HepG2 (cell line): ENCODE data around the gene ATP6V0A1. TPM values are rescaled to one million over a fixed set of nuclear protein-coding genes. Genes with fewer than 3 reads are reported as not detected.

Experiments
- CBX5 ChIP-seq: sonication (generic); formaldehyde crosslinking; IDR thresholded peaks from 2 replicates; pipeline ENCODE4 v1.4.0; 2020; ENCODE audit warnings: missing genetic modification reagents, borderline replicate concordance
- DDIT3 ChIP-seq: sonication (generic); formaldehyde crosslinking; IDR thresholded peaks from 2 replicates; pipeline ENCODE4 v1.4.0; 2020; ENCODE audit warnings: mild to moderate bottlenecking, missing genetic modification reagents
- FOXO4 ChIP-seq: sonication (generic); formaldehyde crosslinking; conservative IDR thresholded peaks from 2 replicates; pipeline ENCODE4 v1.8.1; 2023; ENCODE audit warnings: missing genetic modification reagents
- HOXA3 ChIP-seq: sonication (generic); formaldehyde crosslinking; IDR thresholded peaks from 2 replicates; pipeline ENCODE4 v1.5.0; 2020; ENCODE audit warnings: missing genetic modification reagents
- MAFK ChIP-seq, 2 experiments: IDR thresholded peaks in 1 of 2; conservative IDR thresholded peaks in 1 of 2; 2 replicates each; pipeline ENCODE4 v1.6.1; 2011; ENCODE audit warnings: improper control_type of control experiment in 2 of 2, low read length in 2 of 2
- MIER3 ChIP-seq: IDR thresholded peaks from 2 replicates; pipeline ENCODE4 v1.6.1; 2016; ENCODE audit warnings: missing compliant biosample characterization, borderline replicate concordance
- MYNN ChIP-seq: sonication (generic); formaldehyde crosslinking; IDR thresholded peaks from 2 replicates; pipeline ENCODE4 v1.4.0; 2020; ENCODE audit warnings: mild to moderate bottlenecking, low read depth, missing genetic modification reagents
- NCOA2 ChIP-seq: sonication (generic); formaldehyde crosslinking; IDR thresholded peaks from 2 replicates; pipeline ENCODE4 v1.8.0; 2022; ENCODE audit warnings: inconsistent platforms
- NFRKB ChIP-seq: fragments of 450-650 bp; IDR thresholded peaks from 2 replicates; pipeline ENCODE4 v1.6.1; 2017
- PHF21A ChIP-seq: sonication (generic); formaldehyde crosslinking; IDR thresholded peaks from 2 replicates; pipeline ENCODE4 v1.5.0; 2020; ENCODE audit warnings: mild to moderate bottlenecking, missing genetic modification reagents
- PLRG1 ChIP-seq: fragments of 450-650 bp; conservative IDR thresholded peaks from 2 replicates; pipeline ENCODE4 v1.6.1; 2016
- TBP ChIP-seq: sonication (generic); formaldehyde crosslinking; IDR thresholded peaks from 2 replicates; pipeline ENCODE4 v1.5.0; 2020; ENCODE audit warnings: missing genetic modification reagents
- TCF12 ChIP-seq, 2 experiments: fragments of 450-650 bp in 1 of 2; sonication (generic) in 1 of 2; formaldehyde crosslinking in 1 of 2; IDR thresholded peaks; 2 replicates each; pipeline versions ENCODE4 v1.6.1 to v1.8.0; 2017 to 2022; ENCODE audit warnings: antibody characterized with exemption in 1 of 2, mild to moderate bottlenecking in 1 of 2, missing genetic modification reagents in 1 of 2, moderate library complexity in 1 of 2
- ZFP36 ChIP-seq: fragments of 150-350 bp; IDR thresholded peaks from 2 replicates; pipeline ENCODE4 v1.6.1; 2018; ENCODE audit warnings: borderline replicate concordance, low read length, low read depth; ENCODE audit not compliant: partially characterized antibody
- ZGPAT ChIP-seq: IDR thresholded peaks from 2 replicates; pipeline ENCODE4 v1.6.1; 2016; ENCODE audit warnings: mild to moderate bottlenecking
- ZKSCAN8 ChIP-seq: IDR thresholded peaks from 2 replicates; pipeline ENCODE4 v1.6.1; 2016; ENCODE audit warnings: borderline replicate concordance, missing genetic modification reagents, missing compliant biosample characterization
- ZNF430 ChIP-seq: sonication (generic); formaldehyde crosslinking; IDR thresholded peaks from 2 replicates; pipeline ENCODE4 v1.9.0; 2021; ENCODE audit warnings: mild to moderate bottlenecking, missing genetic modification reagents
- ZNF552 ChIP-seq: sonication (generic); formaldehyde crosslinking; IDR thresholded peaks from 2 replicates; pipeline ENCODE4 v1.9.0; 2022; ENCODE audit warnings: missing genetic modification reagents, mild to moderate bottlenecking, borderline replicate concordance
- ZNF567 ChIP-seq: sonication (generic); formaldehyde crosslinking; IDR thresholded peaks from 2 replicates; pipeline ENCODE4 v1.8.1; 2023; ENCODE audit warnings: mild to moderate bottlenecking, missing genetic modification reagents, borderline replicate concordance
- ZNF674 ChIP-seq: sonication (generic); formaldehyde crosslinking; IDR thresholded peaks from 2 replicates; pipeline ENCODE4 v1.5.0; 2020; ENCODE audit warnings: low read depth, mild to moderate bottlenecking, missing genetic modification reagents
- ZNF772 ChIP-seq: sonication (generic); formaldehyde crosslinking; IDR thresholded peaks from 2 replicates; pipeline ENCODE4 v1.5.0; 2020; ENCODE audit warnings: mild to moderate bottlenecking, missing genetic modification reagents
- ZSCAN12 ChIP-seq: sonication (generic); formaldehyde crosslinking; IDR thresholded peaks from 2 replicates; pipeline ENCODE4 v1.9.0; 2021; ENCODE audit warnings: mild to moderate bottlenecking, missing genetic modification reagents
- polyA plus RNA-seq, 8 experiments: library from polyadenylated mRNA; depleted of rRNA in 3 of 8; stranded (reverse) in 7 of 8; unstranded in 1 of 8; fragments of >200 nt; fragmentation: Illumina TruSeq in 4 of 8; extraction: Trizol in 4 of 8; gene quantifications; 2 replicates each; pipeline versions ENCODE4 v1.2.1 to v1.2.3, GENCODE V29; 2011 to 2016; ENCODE audit warnings: low read depth in 4 of 8, missing spikeins in 1 of 8, mixed read lengths in 1 of 8; ENCODE audit not compliant: insufficient read depth in 1 of 8
- total RNA-seq, 5 experiments: library from RNA; depleted of rRNA; stranded (reverse); fragments of >200 nt; fragmentation: Illumina TruSeq; extraction: Trizol; gene quantifications; 2 replicates each; pipeline ENCODE4 v1.2.3, GENCODE V29; 2016; ENCODE audit warnings: low read depth in 1 of 5
- TF ChIP-seq, protein P1 (sequence below): sonication (generic); formaldehyde crosslinking; IDR thresholded peaks from 2 replicates; pipeline ENCODE4 v1.4.0; 2020; ENCODE audit warnings: missing genetic modification reagents
- TF ChIP-seq, protein P2 (sequence below): sonication (generic); formaldehyde crosslinking; conservative IDR thresholded peaks from 2 replicates; pipeline ENCODE4 v1.4.0; 2020; ENCODE audit warnings: mild to moderate bottlenecking, missing genetic modification reagents, moderate library complexity

The ATP6V0A1 gene
- total and polyA plus RNA-seq, 2 of the 13 experiments (the other 11 are each of a cell fraction or from before 2014, with no cell fraction given): 27.9 to 54.1 TPM

GRCh38 chr17:42530952-42531454 is 72.3 kb downstream of the ATP6V0A1 start (continued):
- TF ChIP-seq HOXA3 (CRISPR knock-in tag) (peak; percentile 93), ZNF430 (CRISPR knock-in tag) (peak; percentile 96), PLRG1 (no peak), ZSCAN12 (no peak), MIER3 (CRISPR knock-in tag) (peak; percentile 92), ZNF674 (CRISPR knock-in tag) (no peak), ZFP36 (no peak), FOXO4 (CRISPR knock-in tag) (no peak), ZNF552 (0 out of 2 replicates have a peak, but pooled peaks have one; percentile 55), DDIT3 (CRISPR knock-in tag) (no peak), MYNN (CRISPR knock-in tag) (no peak), NFRKB (no peak), MAFK (conservative IDR thresholded peaks at IDR 0.05 in 1 of 2, IDR thresholded peaks at IDR 0.05 in 1 of 2; ENCODE audit: low read length in 2 of 2) (no peak), PHF21A (no peak; the same call in none of the 2 replicates), NCOA2 (CRISPR knock-in tag) (peak; percentile 93), ZNF567 (CRISPR knock-in tag) (peak; percentile 42; the same call in 1 of the 2 replicates), TBP (CRISPR knock-in tag) (no peak), ZGPAT (CRISPR knock-in tag) (peak; percentile 89), CBX5 (CRISPR knock-in tag) (peak; percentile 77; the same call in 1 of the 2 replicates), ZKSCAN8 (CRISPR knock-in tag) (peak; percentile 46), TCF12 (IDR thresholded peaks at IDR 0.05) (no peak), TCF12 (CRISPR knock-in tag; IDR thresholded peaks at IDR 0.05) (peak; percentile 87), ZNF772 (CRISPR knock-in tag) (peak; percentile 88)
- TF ChIP-seq, protein P1, sequence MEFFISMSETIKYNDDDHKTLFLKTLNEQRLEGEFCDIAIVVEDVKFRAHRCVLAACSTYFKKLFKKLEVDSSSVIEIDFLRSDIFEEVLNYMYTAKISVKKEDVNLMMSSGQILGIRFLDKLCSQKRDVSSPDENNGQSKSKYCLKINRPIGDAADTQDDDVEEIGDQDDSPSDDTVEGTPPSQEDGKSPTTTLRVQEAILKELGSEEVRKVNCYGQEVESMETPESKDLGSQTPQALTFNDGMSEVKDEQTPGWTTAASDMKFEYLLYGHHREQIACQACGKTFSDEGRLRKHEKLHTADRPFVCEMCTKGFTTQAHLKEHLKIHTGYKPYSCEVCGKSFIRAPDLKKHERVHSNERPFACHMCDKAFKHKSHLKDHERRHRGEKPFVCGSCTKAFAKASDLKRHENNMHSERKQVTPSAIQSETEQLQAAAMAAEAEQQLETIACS (CRISPR knock-in tag): no peak
- TF ChIP-seq, protein P2, sequence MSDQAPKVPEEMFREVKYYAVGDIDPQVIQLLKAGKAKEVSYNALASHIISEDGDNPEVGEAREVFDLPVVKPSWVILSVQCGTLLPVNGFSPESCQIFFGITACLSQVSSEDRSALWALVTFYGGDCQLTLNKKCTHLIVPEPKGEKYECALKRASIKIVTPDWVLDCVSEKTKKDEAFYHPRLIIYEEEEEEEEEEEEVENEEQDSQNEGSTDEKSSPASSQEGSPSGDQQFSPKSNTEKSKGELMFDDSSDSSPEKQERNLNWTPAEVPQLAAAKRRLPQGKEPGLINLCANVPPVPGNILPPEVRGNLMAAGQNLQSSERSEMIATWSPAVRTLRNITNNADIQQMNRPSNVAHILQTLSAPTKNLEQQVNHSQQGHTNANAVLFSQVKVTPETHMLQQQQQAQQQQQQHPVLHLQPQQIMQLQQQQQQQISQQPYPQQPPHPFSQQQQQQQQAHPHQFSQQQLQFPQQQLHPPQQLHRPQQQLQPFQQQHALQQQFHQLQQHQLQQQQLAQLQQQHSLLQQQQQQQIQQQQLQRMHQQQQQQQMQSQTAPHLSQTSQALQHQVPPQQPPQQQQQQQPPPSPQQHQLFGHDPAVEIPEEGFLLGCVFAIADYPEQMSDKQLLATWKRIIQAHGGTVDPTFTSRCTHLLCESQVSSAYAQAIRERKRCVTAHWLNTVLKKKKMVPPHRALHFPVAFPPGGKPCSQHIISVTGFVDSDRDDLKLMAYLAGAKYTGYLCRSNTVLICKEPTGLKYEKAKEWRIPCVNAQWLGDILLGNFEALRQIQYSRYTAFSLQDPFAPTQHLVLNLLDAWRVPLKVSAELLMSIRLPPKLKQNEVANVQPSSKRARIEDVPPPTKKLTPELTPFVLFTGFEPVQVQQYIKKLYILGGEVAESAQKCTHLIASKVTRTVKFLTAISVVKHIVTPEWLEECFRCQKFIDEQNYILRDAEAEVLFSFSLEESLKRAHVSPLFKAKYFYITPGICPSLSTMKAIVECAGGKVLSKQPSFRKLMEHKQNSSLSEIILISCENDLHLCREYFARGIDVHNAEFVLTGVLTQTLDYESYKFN (CRISPR knock-in tag): peak; percentile 98
